GM12892 (cell line): ENCODE results near the gene HEPHL1.

Experiments
- POLR2A ChIP-seq: IDR thresholded peaks from 2 replicates; pipeline ENCODE4 v1.6.1; 2011; ENCODE audit warnings: low read depth, low read length, control low read depth
- POLR2AphosphoS5 ChIP-seq: IDR thresholded peaks from 2 replicates; pipeline ENCODE4 v1.6.1; 2011; ENCODE audit warnings: low read depth, low read length, control low read depth

DNA sequence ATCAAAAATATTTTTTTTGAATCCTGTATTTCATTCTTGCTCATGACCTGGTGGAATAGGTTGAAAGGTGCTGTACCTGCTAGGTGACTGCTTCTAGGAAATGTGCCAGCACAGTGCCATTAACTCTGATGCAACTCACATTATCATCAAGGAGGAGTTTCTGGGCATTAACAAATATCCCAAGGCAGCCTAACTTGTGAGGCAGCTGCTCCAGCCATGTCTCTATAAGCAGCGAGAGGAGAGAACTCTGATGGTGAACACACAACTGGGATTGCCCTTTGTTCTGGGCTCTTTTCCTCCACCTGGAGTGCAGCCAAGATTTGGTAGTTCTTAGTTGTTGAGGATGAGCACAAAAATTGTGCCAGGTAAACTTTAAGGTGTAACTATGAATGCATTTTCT, 25.6 kb downstream of the HEPHL1 start:
- TF ChIP-seq POLR2A (no peak), POLR2AphosphoS5 (no peak)
